ENCODE measurements around the gene STX3. TPM values are rescaled to one million over a fixed set of nuclear protein-coding genes. Genes with fewer than 3 reads are reported as not detected.
"Not testable (repeated sequence)": the region's sequence is repeated elsewhere in the genome, so short reads cannot be mapped to it uniquely, and the experiment has no call there.

Gene STX3
- total RNA-seq, 4 donors from 2014 or later, result 131 to 156 (median 142) TPM

- no peaks in the 10 kb centered on the region for H3K27me3 ChIP-seq
- intact Hi-C loops (cut with DNase I; ENCODE audit: low total_unique reads) (no loop called here), in situ Hi-C loops (cut with MboI; ENCODE audit: low pct_ligation_motif_present in 1 of 4, low pct_unique_long_range_greater_than_20kb in 1 of 4, low sequenced_read_pairs in 3 of 4) (loop anchor here in 1 of 4 donors (25.0 kb wide), 1 partner anchor 290 kb away; no protein-coding TSS in a partner anchor)
- 82 to 85% methylated on average over 3 of the region's 3 CpGs for WGBS, 2 donors (ENCODE audit: low coverage in 1 of 2)
- no peaks in the 10 kb centered on the region for H3K36me3 ChIP-seq
- TF ChIP-seq POLR2A (IDR thresholded peaks at IDR 0.05) (no peak), EP300 (IDR thresholded peaks at IDR 0.05; ENCODE audit: low read depth) (no peak), CTCF (IDR thresholded peaks at IDR 0.05) (no peak), POLR2AphosphoS5 (IDR thresholded peaks at IDR 0.05) (no peak)
- H3K9me3 ChIP-seq, result no peaks in the 10 kb centered on the region
- no peak overlapping the region for H3K27ac ChIP-seq
- no peak overlapping the region for H3K4me3 ChIP-seq
- no peak for DNase-seq
- H3K4me1 ChIP-seq, result peaks cover 0 to 10% (median 7%) of the 10 kb centered on the region in 4 donors
Observed at GRCh38 chr11:59847626-59848025, 92.5 kb downstream of the STX3 start.

GRCh38 chr11:59848439-59848838 is 93.3 kb downstream of the STX3 start:
- H3K4me1 ChIP-seq, result peaks cover 0 to 10% (median 7%) of the 10 kb centered on the region in 4 donors
- H3K27ac ChIP-seq, result peak overlapping the region; percentile 56 to 77 (median 69)
- H3K4me3 ChIP-seq; intact Hi-C loops (cut with DNase I; ENCODE audit: low total_unique reads); DNase-seq; H3K36me3 ChIP-seq; H3K27me3 ChIP-seq; H3K9me3 ChIP-seq: not testable (repeated sequence)
- in situ Hi-C loops (cut with MboI; ENCODE audit: low pct_ligation_motif_present in 1 of 4, low pct_unique_long_range_greater_than_20kb in 1 of 4, low sequenced_read_pairs in 3 of 4), result loop anchor here in 1 of 4 donors (25.0 kb wide), 1 partner anchor 289 kb away; no protein-coding TSS in a partner anchor
- WGBS, 2 donors (ENCODE audit: low coverage in 1 of 2), result 77 to 92% methylated on average over 4 to 6 of the region's 6 CpGs

- Histone ChIP-seq H3K27me3 (no peaks in the 10 kb centered on the region), H3K27ac (peak overlapping the region; percentile 67 to 77 (median 74)), H3K4me3 (no peak overlapping the region), H3K4me1 (peaks cover 0 to 10% (median 7%) of the 10 kb centered on the region in 4 donors), H3K9me3 (no peaks in the 10 kb centered on the region), H3K36me3 (no peaks in the 10 kb centered on the region)
- in situ Hi-C loops (cut with MboI; ENCODE audit: low pct_ligation_motif_present in 1 of 4, low pct_unique_long_range_greater_than_20kb in 1 of 4, low sequenced_read_pairs in 3 of 4), result loop anchor here in 1 of 4 donors (25.0 kb wide), 1 partner anchor 288 kb away; no protein-coding TSS in a partner anchor
- peak; percentile 65 for DNase-seq
- intact Hi-C loops (cut with DNase I; ENCODE audit: low total_unique reads), result no loop called here
- 15% methylated on average over 2 of the region's 2 CpGs; no CpG with 5 or more reads in 1 of the 2 donors for WGBS, 2 donors (ENCODE audit: low coverage in 1 of 2)
- TF ChIP-seq POLR2AphosphoS5 (IDR thresholded peaks at IDR 0.05) (no peak), EP300 (IDR thresholded peaks at IDR 0.05; ENCODE audit: low read depth) (no peak), CTCF (IDR thresholded peaks at IDR 0.05) (no peak), POLR2A (IDR thresholded peaks at IDR 0.05) (no peak)
Observed at GRCh38 chr11:59849129-59849528, 94.0 kb downstream of the STX3 start.

- WGBS, 2 donors (ENCODE audit: low coverage in 1 of 2), result 82 to 85% methylated on average over 2 of the region's 2 CpGs
- H3K36me3 ChIP-seq; intact Hi-C loops (cut with DNase I; ENCODE audit: low total_unique reads); H3K27me3 ChIP-seq; H3K4me3 ChIP-seq; H3K9me3 ChIP-seq; DNase-seq: not testable (repeated sequence)
- Histone ChIP-seq H3K4me1 (peaks cover 0 to 10% (median 7%) of the 10 kb centered on the region in 4 donors), H3K27ac (peak overlapping the region; percentile 67 to 77 (median 74))
- in situ Hi-C loops (cut with MboI; ENCODE audit: low pct_ligation_motif_present in 1 of 4, low pct_unique_long_range_greater_than_20kb in 1 of 4, low sequenced_read_pairs in 3 of 4), result loop anchor here in 1 of 4 donors (25.0 kb wide), 1 partner anchor 288 kb away; no protein-coding TSS in a partner anchor
Observed at GRCh38 chr11:59849551-59849950, 94.4 kb downstream of the STX3 start.

GRCh38 chr11:59851416-59851815 is 96.2 kb downstream of the STX3 start:
- H3K36me3 ChIP-seq; H3K4me3 ChIP-seq; intact Hi-C loops (cut with DNase I; ENCODE audit: low total_unique reads); H3K27ac ChIP-seq; DNase-seq; H3K9me3 ChIP-seq; H3K27me3 ChIP-seq; in situ Hi-C loops (cut with MboI; ENCODE audit: low pct_ligation_motif_present in 1 of 4, low pct_unique_long_range_greater_than_20kb in 1 of 4, low sequenced_read_pairs in 3 of 4): not testable (repeated sequence)
- H3K4me1 ChIP-seq, result peaks cover 0 to 14% (median 7%) of the 10 kb centered on the region in 4 donors
- 91 to 93% methylated on average over 5 of the region's 5 CpGs for WGBS, 2 donors (ENCODE audit: low coverage in 1 of 2)

- TF ChIP-seq POLR2AphosphoS5 (IDR thresholded peaks at IDR 0.05), result no peak
- no peak overlapping the region for H3K27ac ChIP-seq
- in situ Hi-C loops (cut with MboI; ENCODE audit: low pct_ligation_motif_present in 1 of 4, low pct_unique_long_range_greater_than_20kb in 1 of 4, low sequenced_read_pairs in 3 of 4), result no loop called here
- peaks cover 0 to 4% (median under 1%) of the 10 kb centered on the region in 4 donors for H3K4me1 ChIP-seq
- no peaks in the 10 kb centered on the region for H3K9me3 ChIP-seq
- intact Hi-C loops (cut with DNase I; ENCODE audit: low total_unique reads), result no loop called here
- no peak for DNase-seq
- no peak overlapping the region for H3K4me3 ChIP-seq
- no peaks in the 10 kb centered on the region for H3K36me3 ChIP-seq
- no peaks in the 10 kb centered on the region for H3K27me3 ChIP-seq
- WGBS, 2 donors (ENCODE audit: low coverage in 1 of 2), result 29 to 40% methylated on average over 1 to 2 of the region's 2 CpGs
Observed at GRCh38 chr11:59854871-59855270, 99.7 kb downstream of the STX3 start.

Other genes starting within 250 kb of the STX3 start
- gene OR4D9, start 243.8 kb upstream of the STX3 start, total RNA-seq, result not detected
- gene OSBP, start 139.6 kb upstream of the STX3 start, total RNA-seq, result 10 to 100 TPM; 27.7 to 59.1 (median 47.2) TPM
- gene PATL1, start 86.3 kb upstream of the STX3 start, total RNA-seq, result 10 to 100 TPM; 13.5 to 93.9 (median 20.9) TPM
- gene OR10V1, start 41.5 kb upstream of the STX3 start, total RNA-seq, result not detected
- 10 to 100 TPM in 3 of 4 donors, 1 to 10 TPM in 1; 7.5 to 62.4 (median 37.2) TPM for gene MRPL16, start 55.4 kb downstream of the STX3 start, total RNA-seq
- gene CBLIF, start 90.1 kb downstream of the STX3 start, total RNA-seq, result not detected
- gene TCN1, start 111.1 kb downstream of the STX3 start, total RNA-seq, result not detected
- gene OOSP3, start 123.4 kb downstream of the STX3 start, total RNA-seq, result not detected
- gene OOSP1, start 183.1 kb downstream of the STX3 start, total RNA-seq, result not detected
- gene OOSP4A, start 208.7 kb downstream of the STX3 start, total RNA-seq, result not detected